Activated CD8-positive, alpha-beta T cell treated with anti-CD3 and anti-CD28 coated beads, Interleukin-2, amount 10 ng/mL, durations not matched to agents 7 days and 5 days (primary cell): Measurements from ENCODE around the gene KPNB1. TPM values are rescaled to one million over a fixed set of nuclear protein-coding genes. Genes with fewer than 3 reads are reported as not detected.

ENCODE experiments used
- ATAC-seq: fragments of 150-1000 bp; cut with Tn5 transposase; one replicate; pipeline ENCODE4 v1.10.0; 2021; ENCODE audit warnings: moderate library complexity
- CTCF ChIA-PET: fragments of 350-600 bp; sonication (Branson Sonifier 250); formaldehyde crosslinking; loops from one replicate; lab custom pipeline; 2021; ENCODE audit warnings: antibody characterized with exemption; lab: Charles Lee
- POLR2A ChIA-PET: fragments of 350-600 bp; sonication (Branson Sonifier 250); formaldehyde crosslinking; loops from one replicate; lab custom pipeline; 2021; ENCODE audit warnings: antibody characterized with exemption; lab: Charles Lee
- DNase-seq: peaks from one replicate; pipeline ENCODE4 v3.0.0-alpha.2; 2020
- H3K27ac Mint-ChIP-seq: one replicate; pipeline ENCODE4 v1.8.0; 2021; ENCODE audit warnings: mild to moderate bottlenecking, mixed read lengths
- H3K27me3 Mint-ChIP-seq: one replicate; pipeline ENCODE4 v1.8.0; 2021; ENCODE audit warnings: low read depth, mixed read lengths
- H3K36me3 Mint-ChIP-seq: one replicate; pipeline ENCODE4 v1.8.0; 2021; ENCODE audit warnings: low read depth, mixed read lengths
- H3K4me1 Mint-ChIP-seq: one replicate; pipeline ENCODE4 v1.8.0; 2021; ENCODE audit warnings: low read depth, mixed read lengths
- H3K4me3 Mint-ChIP-seq: one replicate; pipeline ENCODE4 v1.8.0; 2021; ENCODE audit warnings: mild to moderate bottlenecking, mixed read lengths
- H3K9me3 Mint-ChIP-seq: one replicate; pipeline ENCODE4 v1.8.0; 2022; ENCODE audit warnings: mixed read lengths; ENCODE audit not compliant: insufficient read depth
- total RNA-seq, 2 experiments: library from RNA; stranded (reverse); gene quantifications; one replicate each; pipeline ENCODE4 v1.2.3, GENCODE V29; 2021

Gene KPNB1
- total RNA-seq, 2 experiments from 2014 or later, result 413 to 427 TPM

DNA sequence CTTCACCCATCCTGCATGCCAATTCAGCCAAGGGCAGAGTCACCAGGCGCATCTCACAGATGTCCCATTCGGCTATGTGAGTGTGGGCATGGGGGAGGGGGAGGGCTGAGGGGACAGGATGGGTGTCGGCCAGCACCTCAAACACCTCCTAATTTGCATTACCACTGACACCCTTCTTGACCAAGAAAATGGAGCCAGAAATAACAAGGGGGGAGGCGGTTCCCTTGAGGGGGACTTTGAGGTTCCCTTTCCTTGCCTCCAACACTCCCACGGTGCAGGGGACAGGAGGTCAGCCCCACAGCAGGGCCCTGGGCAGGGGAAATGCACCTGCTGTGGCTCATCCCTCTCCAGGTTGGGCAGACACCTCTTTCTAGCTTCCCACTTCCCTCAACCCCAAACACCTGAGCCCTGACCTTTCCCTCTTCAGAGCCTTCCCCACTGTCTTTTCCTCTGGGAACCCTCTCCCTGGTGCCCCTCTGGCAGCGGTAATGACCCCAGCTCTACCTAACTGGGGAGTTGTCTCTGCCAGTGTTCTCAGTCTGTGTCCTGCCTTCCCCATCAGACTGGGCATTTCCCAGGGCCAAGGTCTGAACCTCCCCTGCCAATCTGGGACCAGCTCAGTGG, 65.2 kb downstream of the KPNB1 start:
- Mint-ChIP-seq H3K36me3 (no peaks in the 10 kb centered on the region), H3K4me3 (no peak overlapping the region), H3K27ac (peak overlapping the region; percentile 59), H3K9me3 (no peaks in the 10 kb centered on the region), H3K27me3 (no peaks in the 10 kb centered on the region), H3K4me1 (peaks cover 77% of the 10 kb centered on the region)
- ChIA-PET CTCF (interaction anchor here (6.4 to 6.7 kb wide), 2 partner anchors 15 to 16 kb away, joined by 92 to 113 read pairs; partner anchors contain the start of gene TBX21), POLR2A (interaction anchor here (1.3 to 1.7 kb wide), 2 partner anchors 14 to 19 kb away, joined by 5 to 6 read pairs; no protein-coding TSS in a partner anchor)
- DNase-seq (no peak), ATAC-seq (no peak)

DNA sequence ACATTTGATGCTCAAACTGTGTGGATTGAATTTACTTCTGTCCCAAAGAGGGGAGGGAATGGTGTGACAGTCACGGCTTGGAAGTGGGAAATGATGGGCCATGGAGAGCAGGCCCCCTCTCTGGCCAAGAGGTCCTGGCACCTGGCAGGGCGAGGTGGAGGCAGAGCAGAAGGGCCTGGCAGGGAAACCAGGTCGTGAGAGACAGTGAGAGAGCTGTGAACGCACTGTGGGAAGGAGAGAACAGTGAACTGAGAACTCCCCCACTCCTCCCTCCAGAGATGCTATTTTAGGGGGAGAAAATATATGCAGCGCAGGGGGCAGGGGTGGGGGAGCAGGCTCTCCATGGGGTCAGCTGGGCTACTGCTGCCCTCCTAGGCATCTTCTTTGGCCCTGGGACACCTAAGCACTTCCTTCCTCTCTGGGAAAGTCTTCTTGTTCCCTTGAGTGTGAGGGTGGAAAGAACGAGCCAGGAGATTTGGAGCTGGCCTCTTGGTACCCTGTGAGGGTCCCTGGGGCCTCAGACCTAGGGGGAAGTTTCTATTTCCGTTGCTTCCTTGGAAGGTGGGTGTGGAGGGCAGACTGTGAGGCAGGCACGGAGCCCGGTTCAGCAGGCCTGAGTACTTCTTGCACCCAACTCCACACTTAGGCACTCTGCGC, 66.1 kb downstream of the KPNB1 start:
- ChIA-PET POLR2A (interaction anchor here (1.3 to 1.8 kb wide), 4 partner anchors 9 to 18 kb away, joined by 3 to 6 read pairs (median 6); no protein-coding TSS in a partner anchor), CTCF (interaction anchor here (4.1 to 6.7 kb wide), 3 partner anchors 9 to 16 kb away, joined by 33 to 113 read pairs (median 92); partner anchors contain the start of gene TBX21)
- no peaks in the 10 kb centered on the region for H3K36me3 Mint-ChIP-seq
- H3K4me1 Mint-ChIP-seq, result peaks cover 82% of the 10 kb centered on the region
- H3K4me3 Mint-ChIP-seq, result no peak overlapping the region
- no peaks in the 10 kb centered on the region for H3K27me3 Mint-ChIP-seq
- ATAC-seq, result no peak
- no peaks in the 10 kb centered on the region for H3K9me3 Mint-ChIP-seq
- no peak for DNase-seq
- H3K27ac Mint-ChIP-seq, result peak overlapping the region; percentile 52

DNA sequence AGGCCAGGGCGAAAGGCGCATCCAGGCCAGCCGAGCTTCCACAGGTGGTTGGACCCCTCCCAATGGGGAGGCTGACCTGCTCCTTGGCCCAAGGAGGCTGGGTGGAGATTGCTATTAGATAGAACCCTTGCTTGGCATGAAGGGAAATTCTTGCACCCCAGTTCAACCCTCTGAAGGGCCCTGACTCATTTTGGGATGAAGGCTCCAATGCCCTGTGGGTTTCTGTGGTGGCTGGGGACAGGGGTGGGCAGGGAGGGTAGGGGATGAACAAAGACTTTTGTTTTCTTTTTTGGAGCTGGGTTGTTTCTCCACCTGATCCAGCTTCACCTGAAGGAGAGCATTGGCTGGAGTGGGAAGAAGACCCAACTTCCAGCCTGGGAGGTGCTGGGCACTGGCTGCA, 66.7 kb downstream of the KPNB1 start:
- peaks cover 87% of the 10 kb centered on the region for H3K4me1 Mint-ChIP-seq
- peak overlapping the region; percentile 52 for H3K27ac Mint-ChIP-seq
- no peak overlapping the region for H3K4me3 Mint-ChIP-seq
- ATAC-seq (no peak), DNase-seq (no peak)
- H3K9me3 Mint-ChIP-seq, result no peaks in the 10 kb centered on the region
- H3K36me3 Mint-ChIP-seq, result no peaks in the 10 kb centered on the region
- H3K27me3 Mint-ChIP-seq, result no peaks in the 10 kb centered on the region
- ChIA-PET CTCF (interaction anchor here (4.1 to 6.7 kb wide), 3 partner anchors 10 to 17 kb away, joined by 33 to 113 read pairs (median 92); partner anchors contain the start of gene TBX21), POLR2A (interaction anchor here (1.3 to 1.8 kb wide), 4 partner anchors 9 to 18 kb away, joined by 3 to 6 read pairs (median 6); no protein-coding TSS in a partner anchor)

DNA sequence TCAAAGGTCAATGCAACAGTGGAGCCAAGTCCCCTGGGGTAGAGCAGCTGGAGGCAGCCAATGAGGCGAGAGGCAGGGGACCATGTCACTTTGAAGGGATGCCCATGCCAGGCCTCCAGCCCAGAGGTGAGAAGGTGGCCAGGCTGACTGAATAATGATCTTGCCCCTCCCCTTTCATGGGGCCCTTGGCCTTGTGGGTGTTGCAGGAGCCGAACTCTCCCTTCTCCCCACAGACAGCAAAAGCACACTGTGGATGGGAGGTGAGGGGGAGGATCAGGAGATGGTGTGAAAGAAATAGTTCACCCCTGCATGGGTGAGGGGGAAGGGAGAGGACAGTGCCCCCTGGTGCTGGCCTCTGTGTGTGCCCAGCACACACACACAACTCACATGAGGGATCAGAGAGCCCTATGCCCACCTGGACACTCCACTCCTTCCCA, 67.6 kb downstream of the KPNB1 start:
- ATAC-seq, result no peak
- peak overlapping the region; percentile 88 for H3K27ac Mint-ChIP-seq
- no peaks in the 10 kb centered on the region for H3K9me3 Mint-ChIP-seq
- peaks cover 91% of the 10 kb centered on the region for H3K4me1 Mint-ChIP-seq
- H3K27me3 Mint-ChIP-seq, result no peaks in the 10 kb centered on the region
- ChIA-PET POLR2A (interaction anchor here (3.3 kb wide), 1 partner anchor 16 kb away, joined by 24 read pairs; no protein-coding TSS in a partner anchor), CTCF (interaction anchor here (1.2 to 6.7 kb wide), 7 partner anchors 10 to 53 kb away, joined by 3 to 113 read pairs (median 14); partner anchors contain the start of genes TBKBP1 and TBX21)
- no peak for DNase-seq
- H3K36me3 Mint-ChIP-seq, result no peaks in the 10 kb centered on the region
- no peak overlapping the region for H3K4me3 Mint-ChIP-seq

DNA sequence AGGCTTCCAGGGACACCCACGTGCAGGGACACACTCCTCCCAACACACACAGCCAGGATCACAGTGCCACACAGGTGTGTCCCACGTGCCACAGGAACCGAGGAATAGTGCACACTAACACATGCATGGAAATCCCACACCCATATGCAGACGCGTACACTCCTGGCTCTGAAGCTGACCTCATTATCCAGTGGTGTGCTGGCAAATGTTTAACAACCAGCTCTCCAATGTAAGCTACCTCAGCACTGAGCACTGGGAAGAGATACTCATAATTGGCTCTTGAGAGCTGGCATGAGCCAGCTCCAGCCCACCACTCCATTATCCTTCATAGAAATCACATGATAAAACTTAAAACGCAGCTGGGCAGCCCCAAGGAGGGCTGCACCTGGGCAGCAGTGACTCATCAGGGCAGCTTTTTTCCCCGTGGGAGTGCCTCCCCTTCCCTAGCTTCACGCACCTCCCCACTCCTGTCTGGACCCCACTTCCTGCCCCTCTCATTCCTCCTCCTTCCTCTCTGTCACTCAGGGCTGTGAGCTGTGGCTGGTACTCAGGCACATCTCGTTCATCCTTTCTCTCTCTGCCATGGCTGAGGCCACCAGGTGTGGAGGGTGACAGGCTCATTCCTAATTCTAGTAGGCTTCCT, 68.4 kb downstream of the KPNB1 start:
- POLR2A ChIA-PET, result interaction anchor here (1.3 to 3.3 kb wide), 5 partner anchors 9 to 113 kb away, joined by 3 to 28 read pairs (median 8); partner anchors contain the start of genes LRRC46, MRPL10 and TBX21
- Mint-ChIP-seq H3K27ac (peak overlapping the region; percentile 88), H3K36me3 (no peaks in the 10 kb centered on the region), H3K9me3 (no peaks in the 10 kb centered on the region), H3K4me3 (peak overlapping the region; percentile 60), H3K4me1 (peaks cover 87% of the 10 kb centered on the region), H3K27me3 (no peaks in the 10 kb centered on the region)
- peak; percentile 16 for ATAC-seq
- CTCF ChIA-PET, result interaction anchor here (1.2 to 6.7 kb wide), 10 partner anchors 11 to 252 kb away, joined by 3 to 113 read pairs (median 5); partner anchors contain the start of genes CDK5RAP3, TBKBP1 and TBX21
- DNase-seq, result no peak

DNA sequence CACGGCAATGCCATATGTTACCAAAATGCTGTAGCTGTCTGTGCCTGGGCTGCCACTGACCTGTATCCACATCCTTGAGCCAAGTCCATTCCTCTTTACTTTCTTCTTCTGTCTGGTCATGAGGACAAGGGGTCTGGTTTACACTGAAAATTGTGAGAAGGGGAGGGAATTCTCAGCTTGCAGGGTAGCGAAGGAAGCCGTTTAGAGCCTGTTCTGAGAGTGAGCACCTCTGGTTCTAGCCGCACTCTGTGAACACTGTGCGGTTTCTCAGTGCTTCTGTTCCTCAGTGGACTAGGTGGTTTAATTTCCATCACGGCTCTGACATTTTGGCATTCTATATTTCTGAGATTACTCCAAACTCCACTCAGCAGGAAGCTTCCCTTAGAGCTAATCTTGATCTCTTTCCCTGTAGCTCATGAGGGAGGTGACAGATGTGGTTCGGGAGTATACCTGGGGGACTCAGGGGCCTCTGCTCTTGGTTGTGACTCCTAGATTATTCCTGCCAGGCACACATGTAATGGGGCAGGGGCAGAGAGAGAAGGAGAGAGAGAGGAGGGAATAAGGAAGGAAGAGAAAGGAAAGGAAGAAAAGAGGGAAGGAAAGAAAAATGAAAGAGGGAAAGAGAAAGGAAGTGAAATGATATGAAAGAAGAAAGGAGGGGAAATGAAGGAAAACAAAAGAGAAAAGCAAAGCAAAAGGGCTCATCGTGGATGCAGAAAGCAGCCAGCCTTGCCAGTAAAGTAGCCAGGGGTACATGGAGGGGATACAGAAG, 69.1 kb downstream of the KPNB1 start:
- Mint-ChIP-seq H3K27ac (peak overlapping the region; percentile 88), H3K27me3 (no peaks in the 10 kb centered on the region), H3K4me3 (peak overlapping the region; percentile 60), H3K4me1 (peaks cover 83% of the 10 kb centered on the region), H3K36me3 (no peaks in the 10 kb centered on the region), H3K9me3 (no peaks in the 10 kb centered on the region)
- DNase-seq, result no peak
- POLR2A ChIA-PET, result interaction anchor here (1.3 to 3.3 kb wide), 5 partner anchors 8 to 113 kb away, joined by 3 to 28 read pairs (median 8); partner anchors contain the start of genes LRRC46, MRPL10 and TBX21
- CTCF ChIA-PET, result interaction anchor here (1.2 to 6.7 kb wide), 10 partner anchors 12 to 252 kb away, joined by 3 to 113 read pairs (median 5); partner anchors contain the start of genes CDK5RAP3, TBKBP1 and TBX21
- no peak for ATAC-seq

DNA sequence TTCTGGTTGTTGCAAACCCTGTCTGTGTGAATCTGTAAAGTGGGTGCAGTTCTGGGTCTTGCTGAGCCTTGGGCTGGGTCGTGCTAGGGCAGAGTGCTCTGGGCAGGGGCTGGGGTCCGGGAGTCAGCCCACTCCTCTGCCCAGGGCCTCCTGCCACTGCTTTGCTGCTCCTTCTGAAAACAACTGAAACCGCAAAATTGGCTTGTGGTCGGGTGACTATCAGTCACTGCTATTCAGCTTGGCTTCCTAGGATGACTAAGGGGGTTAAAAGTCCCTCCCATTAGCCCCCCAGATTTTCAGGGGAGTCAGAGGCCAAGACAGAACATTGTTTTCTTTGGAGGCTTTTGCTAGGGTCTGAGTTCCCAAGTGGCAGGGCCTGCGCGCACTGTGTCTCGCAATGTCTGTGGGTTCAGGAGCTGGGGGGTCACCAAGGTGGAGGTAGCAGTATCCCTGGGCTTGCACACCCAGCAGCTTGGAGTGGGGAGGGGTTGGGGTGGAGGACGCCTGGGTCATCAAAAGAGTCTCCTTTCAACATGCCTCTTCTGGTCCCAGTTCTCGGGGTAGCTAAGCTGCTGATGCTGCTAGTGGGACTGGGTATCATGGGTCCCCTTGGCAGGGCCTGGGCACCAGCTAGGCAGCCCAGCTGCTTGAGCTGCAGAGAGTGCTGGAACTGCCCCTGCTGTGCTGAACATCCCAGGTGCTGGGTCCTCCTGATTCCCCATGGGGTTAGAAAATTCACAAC, 69.9 kb downstream of the KPNB1 start:
- Mint-ChIP-seq H3K27ac (peak overlapping the region; percentile 88), H3K9me3 (no peaks in the 10 kb centered on the region), H3K4me3 (peak overlapping the region; percentile 60), H3K36me3 (no peaks in the 10 kb centered on the region), H3K27me3 (no peaks in the 10 kb centered on the region), H3K4me1 (peaks cover 81% of the 10 kb centered on the region)
- ATAC-seq (peak; percentile 29), DNase-seq (peak; percentile 88)
- ChIA-PET POLR2A (interaction anchor here (0.8 to 3.3 kb wide), 4 partner anchors 13 to 22 kb away, joined by 7 to 28 read pairs (median 16); partner anchors contain the start of gene TBX21), CTCF (interaction anchor here (1.2 to 6.7 kb wide), 6 partner anchors 12 to 251 kb away, joined by 3 to 113 read pairs (median 24); partner anchors contain the start of genes CDK5RAP3 and TBX21)

DNA sequence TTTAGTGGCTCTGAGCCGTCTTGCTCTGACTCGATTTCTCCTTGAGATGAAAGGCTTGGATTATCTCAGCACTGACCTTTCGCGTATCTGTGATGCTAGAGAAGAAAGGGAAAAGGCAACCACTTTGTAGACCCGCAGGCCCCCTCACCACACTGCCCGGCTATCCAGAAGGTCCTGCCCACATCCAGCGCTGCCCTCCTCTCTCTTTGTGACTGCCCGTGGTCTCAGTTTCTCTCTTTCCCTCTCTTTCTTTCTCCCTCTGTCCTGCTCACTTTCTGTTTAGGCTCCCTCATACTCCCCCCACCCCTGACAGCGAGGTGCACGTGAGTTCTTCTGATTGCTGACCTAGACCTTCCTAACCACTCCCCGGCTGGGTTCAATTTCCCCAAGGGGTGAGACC, 70.5 kb downstream of the KPNB1 start:
- Mint-ChIP-seq H3K36me3 (no peaks in the 10 kb centered on the region), H3K9me3 (no peaks in the 10 kb centered on the region), H3K27ac (peak overlapping the region; percentile 88), H3K27me3 (no peaks in the 10 kb centered on the region), H3K4me3 (peak overlapping the region; percentile 60), H3K4me1 (peaks cover 81% of the 10 kb centered on the region)
- ATAC-seq, result no peak
- ChIA-PET POLR2A (interaction anchor here (0.8 to 3.3 kb wide), 4 partner anchors 12 to 22 kb away, joined by 7 to 28 read pairs (median 16); partner anchors contain the start of gene TBX21), CTCF (interaction anchor here (4.1 to 6.7 kb wide), 3 partner anchors 11 to 21 kb away, joined by 33 to 113 read pairs (median 92); partner anchors contain the start of gene TBX21)
- DNase-seq, result no peak

DNA sequence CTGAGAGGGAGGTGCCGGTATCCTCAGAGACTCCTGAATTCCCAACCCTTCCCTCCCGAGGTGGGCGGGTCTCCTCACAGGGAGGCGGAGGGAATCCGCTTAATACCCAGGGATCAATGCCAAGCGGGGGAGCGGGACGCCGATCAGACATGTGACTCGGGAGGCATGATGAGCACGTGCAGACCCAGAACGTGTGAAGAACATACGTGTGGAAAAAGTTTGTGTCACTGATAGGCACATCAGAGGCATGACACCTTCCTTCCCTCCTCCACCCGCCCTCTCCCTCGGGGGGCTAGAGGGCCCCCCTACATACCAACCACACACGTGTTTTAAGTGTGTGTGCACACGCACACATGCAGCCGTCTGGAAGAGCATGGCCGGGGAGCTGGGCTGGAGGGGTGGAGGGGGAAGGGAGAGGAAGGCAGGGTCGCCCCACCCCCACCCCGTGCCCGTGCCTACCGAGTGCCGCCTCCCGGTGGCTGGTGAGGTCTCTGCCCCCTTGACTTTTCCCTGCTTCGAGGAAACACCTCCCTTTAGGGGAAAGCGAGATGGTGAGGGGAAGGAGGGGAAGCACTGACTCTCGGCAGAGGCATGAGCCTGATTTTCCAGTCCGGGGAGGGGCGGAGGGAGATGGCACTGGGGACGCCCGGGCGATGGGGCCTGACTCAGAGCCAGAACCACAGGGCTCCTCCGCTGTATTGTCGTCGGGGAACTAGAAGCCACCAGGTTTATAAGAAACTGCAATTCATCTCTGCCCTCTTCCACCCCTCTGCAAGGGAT, 71.2 kb downstream of the KPNB1 start:
- no peaks in the 10 kb centered on the region for H3K27me3 Mint-ChIP-seq
- peak overlapping the region; percentile 88 for H3K27ac Mint-ChIP-seq
- H3K36me3 Mint-ChIP-seq, result no peaks in the 10 kb centered on the region
- CTCF ChIA-PET, result interaction anchor here (1.3 to 2.4 kb wide), 3 partner anchors 11 to 22 kb away, joined by 3 to 17 read pairs (median 7); partner anchors contain the start of gene TBX21
- H3K4me1 Mint-ChIP-seq, result peaks cover 81% of the 10 kb centered on the region
- peak overlapping the region; percentile 60 for H3K4me3 Mint-ChIP-seq
- POLR2A ChIA-PET, result interaction anchor here (0.8 to 1.9 kb wide), 3 partner anchors 12 to 20 kb away, joined by 3 to 13 read pairs (median 6); partner anchors contain the start of gene TBX21
- H3K9me3 Mint-ChIP-seq, result no peaks in the 10 kb centered on the region
- ATAC-seq, result peak; percentile 77
- DNase-seq, result peak; percentile 90
